GM10266 (cell line): ENCODE measurements around the gene C3orf33.
A peak's percentile ranks its signal among the peaks of the same experiment; 100 is the strongest.

Experiments used
- DNase-seq: peaks from one replicate; pipeline ENCODE4 v3.0.0; 2012; ENCODE audit errors: extremely low spot score
- CTCF ChIP-seq: IDR thresholded peaks from 2 replicates; pipeline ENCODE4 v1.5.1; 2012; ENCODE audit warnings: mild to moderate bottlenecking, low read depth; ENCODE audit not compliant: control insufficient read depth, insufficient read depth; ENCODE audit errors: missing control alignments

Gene C3orf33

GRCh38 chr3:155745795-155746550 lies 60.1 kb downstream of the C3orf33 start:
- TF ChIP-seq CTCF = no peak
- DNase-seq = no peak

GRCh38 chr3:155744626-155745324 lies 61.3 kb downstream of the C3orf33 start, which contains the start of gene PLCH1:
TSS of gene PLCH1 (minus strand) at chr3:155745071. CDS start at chr3:155704224, 40,847 bp downstream.
- DNase-seq = peak; percentile 57
- TF ChIP-seq CTCF = no peak

DNA sequence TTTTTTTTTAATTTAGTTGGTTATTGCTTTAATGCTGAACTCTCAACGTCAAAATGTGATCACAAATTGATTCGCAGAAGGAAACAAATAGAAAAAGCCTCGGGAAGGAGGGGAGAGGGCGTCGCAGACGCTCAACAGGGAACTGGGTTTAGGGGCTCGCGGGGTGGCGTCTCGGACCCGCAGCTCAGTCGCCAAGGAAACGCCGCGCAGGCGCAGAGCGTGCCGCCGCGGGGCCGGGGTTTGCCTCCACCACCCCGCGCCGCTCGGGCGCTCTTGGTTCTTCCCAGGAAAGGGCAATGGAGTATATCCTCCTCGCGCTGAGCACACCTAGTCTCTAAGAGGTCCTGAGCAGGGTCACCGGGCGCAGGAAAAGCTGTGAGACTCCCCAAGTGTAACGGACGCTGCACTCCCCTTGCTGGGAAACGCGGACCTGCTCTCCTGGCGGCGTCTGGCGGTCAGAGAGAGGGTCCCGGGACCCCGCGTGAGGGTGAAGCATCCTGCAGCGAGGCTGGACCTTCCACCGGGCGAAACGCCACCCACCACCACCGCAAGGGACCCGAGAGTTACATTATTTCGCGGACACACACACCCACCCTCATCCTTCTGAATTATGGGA lies 62.0 kb downstream of the C3orf33 start:
- peak; percentile 47 for DNase-seq

GRCh38 chr3:155743606-155744005 lies 62.5 kb downstream of the C3orf33 start:
- TF ChIP-seq CTCF = no peak
- peak; percentile 42 for DNase-seq

More for the DNA sequence above, 62.0 kb downstream of the C3orf33 start:
- TF ChIP-seq CTCF = no peak

DNA sequence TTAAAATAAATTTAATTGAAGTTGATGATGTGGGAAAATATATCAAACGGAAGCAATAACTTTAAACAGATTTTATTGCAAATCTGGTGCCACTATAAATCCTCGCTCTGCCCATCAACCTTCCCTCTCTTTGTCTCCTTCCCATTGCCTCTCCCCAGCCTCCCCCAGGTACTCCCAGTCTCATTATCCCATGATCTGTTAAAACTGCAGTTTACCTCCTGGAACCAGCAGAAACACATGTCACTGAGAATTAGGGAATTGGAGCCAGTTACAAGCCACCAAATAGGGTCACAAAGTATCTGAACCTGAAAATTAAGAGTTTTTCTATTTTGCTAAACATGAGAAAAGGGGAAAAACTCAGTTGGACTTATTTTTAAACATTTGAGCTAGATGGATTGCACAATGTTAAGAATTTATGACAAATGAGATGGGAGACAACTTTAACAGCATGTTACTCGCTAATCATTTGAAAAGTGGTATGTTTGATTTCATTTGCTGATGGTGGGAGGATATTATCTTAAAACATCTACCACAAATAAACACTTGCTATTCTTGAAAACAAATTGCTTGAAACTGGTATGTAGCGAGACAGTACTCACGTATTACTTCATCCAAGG lies 63.6 kb downstream of the C3orf33 start:
- TF ChIP-seq CTCF = no peak
- no peak for DNase-seq

DNA sequence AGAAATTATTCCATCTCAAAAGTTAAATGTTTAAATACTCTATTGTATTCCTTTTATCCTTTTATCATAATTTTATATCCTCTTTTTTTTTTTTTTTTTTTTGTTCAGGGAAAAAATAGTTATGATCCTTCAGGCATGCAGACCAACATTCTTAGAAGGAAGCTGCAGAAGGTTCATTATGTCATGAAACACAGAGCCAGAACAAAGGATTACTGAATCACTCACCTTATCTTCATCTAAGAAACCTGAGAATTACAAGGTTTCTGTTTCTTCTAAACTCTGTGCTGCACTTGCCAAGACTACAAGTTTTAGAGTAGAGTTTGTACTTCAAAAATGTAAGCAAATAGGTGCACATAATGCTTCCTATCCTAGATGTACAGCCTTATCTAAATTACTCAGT lies 64.5 kb downstream of the C3orf33 start:
- no peak for DNase-seq
- no peak for TF ChIP-seq CTCF
